Measurements from ENCODE around the gene C19orf12. TPM values are rescaled to one million over a fixed set of nuclear protein-coding genes. Genes with fewer than 3 reads are reported as not detected.

Gene C19orf12
- total and polyA plus RNA-seq, 2 experiments from 2014 or later = 11.4 to 17.2 TPM

- Histone ChIP-seq H3F3A (replicated peaks; ENCODE audit: low read depth) (0 out of 2 replicates have a peak, but pooled peaks cover 7% of the 10 kb centered on the region), H3K36me3 (ENCODE audit: insufficient read depth) (no peaks in the 10 kb centered on the region), H4K20me1 (replicated peaks; ENCODE audit: insufficient read depth) (no peaks in the 10 kb centered on the region; the same call in none of the 2 replicates), H3K9me2 (ENCODE audit: insufficient read depth) (no peaks in the 10 kb centered on the region), H3K27ac (ENCODE audit: low read depth) (peak within 1 kb of the TSS; percentile 75), H3K4me3 (peak within 1 kb of the TSS; percentile 88), H2AFZ (0 out of 2 replicates have a peak within 1 kb of the TSS, but pooled peaks have one; percentile 32), H3K4me1 (ENCODE audit: insufficient read depth) (peaks cover 10% of the 10 kb centered on the region), H3K4me2 (peak within 1 kb of the TSS; percentile 89), H3K79me2 (replicated peaks; ENCODE audit: insufficient read depth) (peaks cover 29% of the 10 kb centered on the region), H3K27me3 (ENCODE audit: insufficient read depth) (no peaks in the 10 kb centered on the region)
- Mint-ChIP-seq H3K9me3 (no peaks in the 10 kb centered on the region), H3K27ac (no peak within 1 kb of the TSS), H3K36me3 (ENCODE audit: low read depth) (peaks cover 3% of the 10 kb centered on the region; the same call in 2 of the 3 replicates), H3K4me1 (peaks cover 34% of the 10 kb centered on the region), H3K27me3 (ENCODE audit: insufficient read depth, low read depth, poor library complexity) (peaks cover 11% of the 10 kb centered on the region), H3K4me3 (peak within 1 kb of the TSS; percentile 78)
- DNase-seq (ENCODE audit: low spot score) (peak; percentile 89), ATAC-seq (peak; percentile 80)
- TF ChIP-seq POLR2AphosphoS5 (IDR thresholded peaks at IDR 0.05; ENCODE audit: low read depth) = peak; percentile 47
- no peak for TF ChIP-seq CTCF (conservative IDR thresholded peaks at IDR 0.05; ENCODE audit: low read depth in 2 of 2)
Observed at GRCh38 chr19:29665215-29665825, 49.7 kb downstream of the C19orf12 start, which contains the start of gene PLEKHF1. PLEKHF1 (plus strand) TSS chr19:29665461; CDS start chr19:29673840, 8,379 bp downstream.

- no peak overlapping the region for H3K27ac ChIP-seq (ENCODE audit: low read depth)
- H3K27ac Mint-ChIP-seq = no peak overlapping the region
Observed at GRCh38 chr19:29664753-29665214, 50.3 kb downstream of the C19orf12 start.

More at GRCh38 chr19:29664753-29665214, 50.3 kb downstream of the C19orf12 start:
- H3K9me2 ChIP-seq (ENCODE audit: insufficient read depth) = no peaks in the 10 kb centered on the region
- DNase-seq (ENCODE audit: low spot score) (no peak), ATAC-seq (peak; percentile 6)
- H3K27me3 ChIP-seq (ENCODE audit: insufficient read depth) = no peaks in the 10 kb centered on the region
- peak overlapping the region; percentile 88 for H3K4me3 ChIP-seq
- H4K20me1 ChIP-seq (replicated peaks; ENCODE audit: insufficient read depth) = no peaks in the 10 kb centered on the region; the same call in 1 of the 2 replicates
- H2AFZ ChIP-seq = no peak overlapping the region
- H3K36me3 ChIP-seq (ENCODE audit: insufficient read depth) = no peaks in the 10 kb centered on the region
- H3K4me2 ChIP-seq = peak overlapping the region; percentile 89
- no peaks in the 10 kb centered on the region for H3K9me3 Mint-ChIP-seq
- H3K4me1 ChIP-seq (ENCODE audit: insufficient read depth) = peaks cover 10% of the 10 kb centered on the region
- H3K27me3 Mint-ChIP-seq (ENCODE audit: insufficient read depth, low read depth, poor library complexity) = peaks cover 11% of the 10 kb centered on the region
- TF ChIP-seq POLR2AphosphoS5 (IDR thresholded peaks at IDR 0.05; ENCODE audit: low read depth) (no peak), EZH2 (IDR thresholded peaks at IDR 0.05; ENCODE audit: low read depth, unreplicated experiment) (no peak), REST (IDR thresholded peaks at IDR 0.05; ENCODE audit: unreplicated experiment) (no peak), ETS1 (IDR thresholded peaks at IDR 0.05) (no peak), ZNF462 (CRISPR knock-in tag; IDR thresholded peaks at IDR 0.05) (no peak)
- H3K4me1 Mint-ChIP-seq = peaks cover 34% of the 10 kb centered on the region
- H3K4me3 Mint-ChIP-seq = peak overlapping the region; percentile 69
- peaks cover 23% of the 10 kb centered on the region for H3K79me2 ChIP-seq (replicated peaks; ENCODE audit: insufficient read depth)
- 0 out of 2 replicates have a peak, but pooled peaks cover 7% of the 10 kb centered on the region for H3F3A ChIP-seq (replicated peaks; ENCODE audit: low read depth)
- H3K36me3 Mint-ChIP-seq (ENCODE audit: low read depth) = no peaks in the 10 kb centered on the region
